H9 (cell line): Measurements from ENCODE around the gene SRSF7. TPM values are rescaled to one million over a fixed set of nuclear protein-coding genes. Genes with fewer than 3 reads are reported as not detected.

ENCODE experiments used
- DNase-seq: peaks from one replicate; pipeline ENCODE4 v3.0.0-alpha.2; 2017
- H2AFZ ChIP-seq: one replicate; pipeline ENCODE4 v1.6.1; 2013; ENCODE audit warnings: mild to moderate bottlenecking, low read length, control low read depth, moderate library complexity
- H2AK5ac ChIP-seq: 2 replicates; pipeline ENCODE4 v1.6.1; 2013; ENCODE audit warnings: low read length, control low read depth, mixed read lengths; ENCODE audit not compliant: insufficient read length
- H2BK120ac ChIP-seq: one replicate; pipeline ENCODE4 v1.6.1; 2013; ENCODE audit warnings: low read depth, mild to moderate bottlenecking, low read length, control low read depth, inconsistent platforms; ENCODE audit not compliant: poor library complexity, severe bottlenecking
- H2BK12ac ChIP-seq: 2 replicates; pipeline ENCODE4 v1.6.1; 2013; ENCODE audit warnings: low read length, control low read depth, mixed read lengths, low read depth; ENCODE audit not compliant: insufficient read length
- H2BK15ac ChIP-seq: 2 replicates; pipeline ENCODE4 v1.6.1; 2013; ENCODE audit warnings: low read depth, low read length, control low read depth
- H2BK20ac ChIP-seq: one replicate; pipeline ENCODE4 v1.6.1; 2013; ENCODE audit warnings: low read depth, mild to moderate bottlenecking, low read length, control low read depth, inconsistent platforms; ENCODE audit not compliant: poor library complexity, severe bottlenecking
- H2BK5ac ChIP-seq: 2 replicates; pipeline ENCODE4 v1.6.1; 2013; ENCODE audit warnings: low read length, control low read depth, mixed read lengths; ENCODE audit not compliant: insufficient read length
- H3K14ac ChIP-seq: 2 replicates; pipeline ENCODE4 v1.6.1; 2013; ENCODE audit warnings: low read length, control low read depth; ENCODE audit not compliant: insufficient read depth
- H3K18ac ChIP-seq: 2 replicates; pipeline ENCODE4 v1.6.1; 2013; ENCODE audit warnings: low read depth, mild to moderate bottlenecking, mixed read lengths, low read length, control low read depth; ENCODE audit not compliant: insufficient read length
- H3K23ac ChIP-seq: 2 replicates; pipeline ENCODE4 v1.6.1; 2013; ENCODE audit warnings: low read length, control low read depth, mixed read lengths, low read depth; ENCODE audit not compliant: insufficient read length
- H3K23me2 ChIP-seq: 2 replicates; pipeline ENCODE4 v1.6.1; 2013; ENCODE audit warnings: low read depth, mild to moderate bottlenecking, mixed read lengths, low read length, control low read depth; ENCODE audit not compliant: insufficient read length, poor library complexity, severe bottlenecking
- H3K27ac ChIP-seq: 2 replicates; pipeline ENCODE4 v1.5.1; 2013; ENCODE audit warnings: low read length, control low read depth, mixed read lengths, low read depth; ENCODE audit not compliant: insufficient read length
- H3K27me3 ChIP-seq: 2 replicates; pipeline ENCODE4 v1.6.1; 2013; ENCODE audit warnings: low read length, control low read depth, inconsistent platforms; ENCODE audit not compliant: insufficient read depth
- H3K4ac ChIP-seq: 2 replicates; pipeline ENCODE4 v1.6.1; 2013; ENCODE audit warnings: low read depth, mild to moderate bottlenecking, control low read depth, inconsistent platforms, low read length, moderate library complexity
- H3K4me1 ChIP-seq: 2 replicates; pipeline ENCODE4 v1.6.1; 2013; ENCODE audit warnings: low read length, control low read depth, inconsistent platforms; ENCODE audit not compliant: insufficient read depth
- H3K4me2 ChIP-seq: 2 replicates; pipeline ENCODE4 v1.6.1; 2013; ENCODE audit warnings: low read length, control low read depth, mixed read lengths; ENCODE audit not compliant: insufficient read length, insufficient read depth
- H3K56ac ChIP-seq: 2 replicates; pipeline ENCODE4 v1.6.1; 2013; ENCODE audit warnings: low read depth, mild to moderate bottlenecking, mixed read lengths, low read length, control low read depth; ENCODE audit not compliant: insufficient read length
- H3K79me1 ChIP-seq: 2 replicates; pipeline ENCODE4 v1.6.1; 2013; ENCODE audit warnings: low read depth, mild to moderate bottlenecking, moderate library complexity, low read length, control low read depth, inconsistent platforms; ENCODE audit not compliant: insufficient read depth, poor library complexity, severe bottlenecking
- H3K79me2 ChIP-seq: 2 replicates; pipeline ENCODE4 v1.6.1; 2013; ENCODE audit warnings: low read length, control low read depth, inconsistent platforms; ENCODE audit not compliant: insufficient read depth
- H3K9ac ChIP-seq: 2 replicates; pipeline ENCODE4 v1.6.1; 2013; ENCODE audit warnings: low read length, control low read depth, mixed read lengths; ENCODE audit not compliant: insufficient read length; ENCODE audit errors: extremely low read depth
- H3K9me3 ChIP-seq: one replicate; pipeline ENCODE4 v1.6.1; 2013; ENCODE audit warnings: low read depth, low read length, inconsistent platforms; ENCODE audit not compliant: control insufficient read depth
- H3T11ph ChIP-seq: one replicate; pipeline ENCODE4 v1.6.1; 2013; ENCODE audit warnings: mild to moderate bottlenecking, low read length, control low read depth, inconsistent platforms
- H4K20me1 ChIP-seq: one replicate; pipeline ENCODE4 v1.6.1; 2013; ENCODE audit not compliant: control insufficient read depth, insufficient read length, insufficient read depth
- H4K5ac ChIP-seq: 2 replicates; pipeline ENCODE4 v1.6.1; 2013; ENCODE audit warnings: low read depth, mild to moderate bottlenecking, mixed read lengths, low read length, control low read depth; ENCODE audit not compliant: insufficient read length
- H4K8ac ChIP-seq: replicated peaks from 2 replicates; pipeline ENCODE4 v1.6.1; 2013; ENCODE audit warnings: low read length, control low read depth, mixed read lengths, low read depth; ENCODE audit not compliant: insufficient read length
- H4K91ac ChIP-seq: 2 replicates; pipeline ENCODE4 v1.6.1; 2013; ENCODE audit warnings: low read depth, mild to moderate bottlenecking, moderate library complexity, mixed read lengths, low read length, control low read depth; ENCODE audit not compliant: insufficient read length
- H3K27ac Mint-ChIP-seq, 3 experiments: 2 replicates in 2 of 3; 3 replicates in 1 of 3; pipeline ENCODE4 v1.8.0; 2020 to 2021; ENCODE audit warnings: mixed read lengths in 3 of 3, mild to moderate bottlenecking in 1 of 3, moderate library complexity in 1 of 3
- H3K27me3 Mint-ChIP-seq: 2 replicates; pipeline ENCODE4 v1.8.0; 2021; ENCODE audit warnings: low read depth, mild to moderate bottlenecking, moderate library complexity, mixed read lengths
- H3K36me3 Mint-ChIP-seq, 3 experiments: 2 replicates in 2 of 3; 3 replicates in 1 of 3; pipeline ENCODE4 v1.8.0; 2020 to 2021; ENCODE audit warnings: low read depth in 3 of 3, mixed read lengths in 3 of 3; ENCODE audit not compliant: insufficient read depth in 1 of 3
- H3K4me1 Mint-ChIP-seq, 2 experiments: 2 replicates each; pipeline ENCODE4 v1.8.0; 2020; ENCODE audit warnings: mixed read lengths in 2 of 2
- H3K4me3 Mint-ChIP-seq, 2 experiments: 2 replicates in 1 of 2; 3 replicates in 1 of 2; pipeline ENCODE4 v1.8.0; 2020 to 2021; ENCODE audit warnings: mild to moderate bottlenecking in 2 of 2, mixed read lengths in 2 of 2, moderate library complexity in 1 of 2
- H3K9me3 Mint-ChIP-seq, 2 experiments: 2 replicates in 1 of 2; 3 replicates in 1 of 2; pipeline ENCODE4 v1.8.0; 2020; ENCODE audit warnings: mild to moderate bottlenecking in 2 of 2, mixed read lengths in 2 of 2, moderate library complexity in 1 of 2
- CTCF ChIP-seq: fragments of 200-600 bp; sonication (generic); conservative IDR thresholded peaks from 3 replicates; pipeline ENCODE4 v1.8.0; 2021; ENCODE audit warnings: antibody characterized with exemption, mild to moderate bottlenecking
- WGBS: extraction: QIAGEN DNeasy Blood & Tissue Kit; methylation state at CpG from one replicate; pipeline ENCODE4 v1.1.7; 2013; ENCODE audit warnings: missing lambda C conversion rate, low lambda C conversion rate, mixed read lengths; ENCODE audit not compliant: insufficient read length; ENCODE audit errors: extremely low coverage; 5-methylcytosine and 5-hydroxymethylcytosine counted together
- total RNA-seq: library from RNA; stranded (reverse); gene quantifications from 2 replicates; pipeline ENCODE4 v1.2.1, GENCODE V29; 2021

Gene SRSF7
- total RNA-seq, 1 experiment from 2014 or later: 576 TPM

GRCh38 chr2:38748943-38749804, 2.0 kb downstream of the SRSF7 start:
- TF ChIP-seq CTCF: no peak
- H3K18ac ChIP-seq: no peak overlapping the region
- no peak overlapping the region for H2AFZ ChIP-seq
- no peaks in the 10 kb centered on the region for H3K4me1 ChIP-seq
- no peak overlapping the region for H3K23ac ChIP-seq
- H2BK15ac ChIP-seq: no peak overlapping the region
- Mint-ChIP-seq H3K4me3 (peak overlapping the region; percentile 100), H3K4me1 (peaks cover 43 to 44% of the 10 kb centered on the region in 2 experiments), H3K9me3 (peaks cover 3 to 6% of the 10 kb centered on the region in 2 experiments; a peak in 4 of 5 replicates), H3K36me3 (peaks cover 63 to 71% (median 69%) of the 10 kb centered on the region in 3 experiments), H3K27me3 (peaks cover 5% of the 10 kb centered on the region), H3K27ac (peak overlapping the region; percentile 72 to 76 (median 76); a peak in 6 of 7 replicates)
- H4K8ac ChIP-seq: no peak overlapping the region
- H3T11ph ChIP-seq: no peak overlapping the region
- H4K91ac ChIP-seq: no peak overlapping the region
- H2BK20ac ChIP-seq: no peak overlapping the region
- no peak overlapping the region for H2BK5ac ChIP-seq
- H3K4me2 ChIP-seq: peak overlapping the region; percentile 63
- H3K27ac ChIP-seq: no peak overlapping the region
- no peak for DNase-seq
- H3K4ac ChIP-seq: no peak overlapping the region
- no peak overlapping the region for H4K5ac ChIP-seq
- no peak overlapping the region for H3K14ac ChIP-seq
- no peak overlapping the region for H3K56ac ChIP-seq
- no peaks in the 10 kb centered on the region for H3K27me3 ChIP-seq
- H3K9ac ChIP-seq: peak overlapping the region; percentile 99
- H2BK120ac ChIP-seq: no peak overlapping the region
- H2BK12ac ChIP-seq: no peak overlapping the region
- H3K9me3 ChIP-seq: no peaks in the 10 kb centered on the region
- no peaks in the 10 kb centered on the region for H3K79me1 ChIP-seq
- WGBS: 100% methylated on average over 2 of the region's 26 CpGs
- peaks cover 5% of the 10 kb centered on the region for H3K23me2 ChIP-seq
- H2AK5ac ChIP-seq: no peak overlapping the region
- peaks cover 20% of the 10 kb centered on the region for H3K79me2 ChIP-seq
- no peaks in the 10 kb centered on the region for H4K20me1 ChIP-seq
